A673 (cell line): ENCODE measurements around the gene HGFAC.

Experiments
- EZH2 ChIP-seq: fragments of 200-600 bp; sonication (generic); IDR thresholded peaks from 2 replicates; pipeline ENCODE4 v1.6.1; 2017; ENCODE audit warnings: borderline replicate concordance, low read depth, mild to moderate bottlenecking, mixed read lengths, antibody characterized with exemption, low read length; ENCODE audit not compliant: poor library complexity, severe bottlenecking
- TF ChIP-seq, protein P1 (sequence below): fragments of 300-800, 200-600 bp; sonication (generic); conservative IDR thresholded peaks from 2 replicates; pipeline ENCODE4 v1.5.1; 2017; ENCODE audit warnings: low read depth, mild to moderate bottlenecking, antibody characterized with exemption, low read length, moderate library complexity, mixed read lengths

DNA sequence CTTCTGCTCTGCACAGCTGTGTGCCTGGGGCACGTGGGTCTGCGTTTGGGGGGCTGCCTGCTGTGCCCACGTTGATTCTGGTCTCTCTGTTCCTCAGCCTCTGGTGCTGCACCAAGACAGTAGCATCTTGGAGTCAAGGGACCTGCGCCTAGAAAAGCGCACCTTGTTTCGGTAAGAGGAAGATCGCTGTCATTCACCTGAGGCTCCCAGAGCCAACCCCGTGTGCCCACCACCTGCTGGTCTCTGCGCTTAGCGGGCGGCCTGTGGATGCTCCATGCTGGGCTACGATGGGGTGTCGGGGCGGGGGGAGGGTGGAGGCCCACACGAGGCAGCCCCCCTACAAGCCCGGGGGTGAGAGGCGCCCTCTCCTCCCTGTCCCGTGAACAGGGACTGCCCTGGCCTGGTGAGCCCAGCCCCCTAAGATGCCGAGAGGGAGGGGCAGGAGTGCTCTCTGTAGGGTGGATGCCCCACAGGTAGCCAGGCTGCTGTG lies 18.9 kb upstream of the HGFAC start:
- no peak for TF ChIP-seq EZH2
- TF ChIP-seq, protein P1, sequence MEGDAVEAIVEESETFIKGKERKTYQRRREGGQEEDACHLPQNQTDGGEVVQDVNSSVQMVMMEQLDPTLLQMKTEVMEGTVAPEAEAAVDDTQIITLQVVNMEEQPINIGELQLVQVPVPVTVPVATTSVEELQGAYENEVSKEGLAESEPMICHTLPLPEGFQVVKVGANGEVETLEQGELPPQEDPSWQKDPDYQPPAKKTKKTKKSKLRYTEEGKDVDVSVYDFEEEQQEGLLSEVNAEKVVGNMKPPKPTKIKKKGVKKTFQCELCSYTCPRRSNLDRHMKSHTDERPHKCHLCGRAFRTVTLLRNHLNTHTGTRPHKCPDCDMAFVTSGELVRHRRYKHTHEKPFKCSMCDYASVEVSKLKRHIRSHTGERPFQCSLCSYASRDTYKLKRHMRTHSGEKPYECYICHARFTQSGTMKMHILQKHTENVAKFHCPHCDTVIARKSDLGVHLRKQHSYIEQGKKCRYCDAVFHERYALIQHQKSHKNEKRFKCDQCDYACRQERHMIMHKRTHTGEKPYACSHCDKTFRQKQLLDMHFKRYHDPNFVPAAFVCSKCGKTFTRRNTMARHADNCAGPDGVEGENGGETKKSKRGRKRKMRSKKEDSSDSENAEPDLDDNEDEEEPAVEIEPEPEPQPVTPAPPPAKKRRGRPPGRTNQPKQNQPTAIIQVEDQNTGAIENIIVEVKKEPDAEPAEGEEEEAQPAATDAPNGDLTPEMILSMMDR = no peak
